K562 (cell line): Measurements from ENCODE around the gene ZDHHC6. TPM values are rescaled to one million over a fixed set of nuclear protein-coding genes. Genes with fewer than 3 reads are reported as not detected.

Experiments used
- AFF4 ChIP-seq: sonication (generic); formaldehyde crosslinking; IDR thresholded peaks from 2 replicates; pipeline ENCODE4 v1.8.0; 2023; ENCODE audit warnings: mild to moderate bottlenecking, missing genetic modification reagents
- ELK1 ChIP-seq: sonication (generic); formaldehyde crosslinking; IDR thresholded peaks from 2 replicates; pipeline ENCODE4 v1.8.1; 2022; ENCODE audit warnings: missing genetic modification reagents
- FOXM1 ChIP-seq, 2 experiments: fragments of 450-650 bp in 1 of 2; sonication (generic) in 1 of 2; formaldehyde crosslinking in 1 of 2; IDR thresholded peaks; 2 replicates each; pipeline versions ENCODE4 v1.6.1 to v1.9.0; 2017 to 2022; ENCODE audit warnings: low read depth in 2 of 2, mild to moderate bottlenecking in 2 of 2, missing genetic modification reagents in 1 of 2, moderate library complexity in 1 of 2
- GATAD2B ChIP-seq: fragments of 450-650 bp; IDR thresholded peaks from 2 replicates; pipeline ENCODE4 v1.6.1; 2017; ENCODE audit warnings: mild to moderate bottlenecking, borderline replicate concordance
- MCM3 ChIP-seq: fragments of 450-650 bp; IDR thresholded peaks from 2 replicates; pipeline ENCODE4 v1.6.1; 2016
- MECOM ChIP-seq: fragments of 250-450 bp; sonication (Bioruptor Pico); IDR thresholded peaks from 2 replicates; pipeline ENCODE4 v1.8.0; 2022; ENCODE audit warnings: inconsistent platforms
- MLX ChIP-seq, 2 experiments: fragments of 450-650 bp in 1 of 2; sonication (generic) in 1 of 2; formaldehyde crosslinking; conservative IDR thresholded peaks; 2 replicates each; pipeline versions ENCODE4 v1.4.0 to v1.8.1; 2020 to 2022; ENCODE audit warnings: mild to moderate bottlenecking in 1 of 2, missing genetic modification reagents in 1 of 2
- SP2 ChIP-seq: IDR thresholded peaks from 2 replicates; pipeline ENCODE4 v1.6.1; 2011; ENCODE audit warnings: mild to moderate bottlenecking, low read depth, low read length, moderate library complexity; ENCODE audit not compliant: poor library complexity, severe bottlenecking; ENCODE audit errors: extremely low read depth
- ZFP36 ChIP-seq: fragments of 150-350 bp; IDR thresholded peaks from 2 replicates; pipeline ENCODE4 v1.6.1; 2018; ENCODE audit warnings: low read length, low read depth; ENCODE audit not compliant: partially characterized antibody
- polyA plus RNA-seq, 8 experiments: library from polyadenylated mRNA; depleted of rRNA in 4 of 8; stranded (reverse) in 5 of 8; unstranded in 3 of 8; fragments of >200 nt; fragmentation: Nextera tagmentation in 2 of 8; fragmentation: Illumina TruSeq in 1 of 8; extraction: Ambion mirVana in 2 of 8; extraction: Trizol in 1 of 8; gene quantifications; 2 replicates each; pipeline versions ENCODE4 v1.2.1 to v1.2.3, GENCODE V29; 2011 to 2014; ENCODE audit warnings: inconsistent platforms in 1 of 8, missing spikeins in 1 of 8
- total RNA-seq, 7 experiments: library from RNA; depleted of rRNA in 6 of 7; stranded (reverse); fragments of >200 nt in 6 of 7; fragmentation: Illumina TruSeq in 2 of 7; extraction: Trizol in 2 of 7; gene quantifications; 2 replicates each; pipeline versions ENCODE4 v1.2.1 to v1.2.3, GENCODE V29; 2011 to 2021; ENCODE audit warnings: low replicate concordance in 1 of 7

The ZDHHC6 gene
- total and polyA plus RNA-seq, 9 of the 15 experiments (the other 6 are each of a cell fraction or from before 2014, with no cell fraction given), result 13.6 to 30.5 (median 21.5) TPM

GRCh38 chr10:112384141-112384540, 62.6 kb downstream of the ZDHHC6 start (continued):
- TF ChIP-seq ELK1 (no peak), SP2 (no peak), ZFP36 (no peak), AFF4 (no peak), FOXM1 (IDR thresholded peaks at IDR 0.05; ENCODE audit: low read depth) (no peak), FOXM1 (CRISPR knock-in tag; IDR thresholded peaks at IDR 0.05; ENCODE audit: low read depth) (no peak), MCM3 (no peak), MLX (CRISPR knock-in tag; conservative IDR thresholded peaks at IDR 0.05) (no peak), MECOM (CRISPR knock-in tag) (no peak), GATAD2B (no peak)
